CD4-positive, alpha-beta T cell treated with Interleukin-4 for 1 hour (primary cell): ENCODE data around the gene MEF2A.
"Not testable (repeated sequence)": the region's sequence is repeated elsewhere in the genome, so short reads cannot be mapped to it uniquely, and the experiment has no call there.

Experiments
- DNase-seq, 2 donors: peaks; one replicate each; pipeline ENCODE4 v3.0.0-alpha.2; 2020 to 2022

Gene MEF2A

DNA sequence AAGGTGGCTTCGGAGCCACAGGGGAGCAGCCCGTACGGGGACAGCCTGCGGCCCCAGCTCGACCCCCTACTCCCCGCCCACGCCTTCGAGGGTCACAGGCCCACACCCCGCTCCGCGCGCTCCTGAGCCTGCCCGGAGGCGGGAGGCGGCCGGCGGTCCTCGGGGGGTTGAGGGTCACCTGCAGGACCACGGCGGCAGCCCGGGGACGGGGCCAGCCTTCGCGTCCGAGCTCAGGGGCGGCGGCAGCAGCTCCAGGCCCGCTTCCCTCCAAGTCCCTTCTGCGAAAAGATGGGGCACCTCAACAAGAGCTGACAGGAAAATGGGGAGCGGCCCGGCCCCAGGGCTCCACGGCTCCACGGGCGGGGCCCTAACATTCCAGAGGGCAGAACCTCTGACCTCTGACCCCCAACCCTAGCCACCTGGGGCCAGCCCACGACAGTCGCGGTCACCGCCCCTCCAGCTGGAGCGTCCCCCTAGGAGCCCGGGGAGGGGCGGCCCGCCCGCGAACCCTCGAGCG, 167.0 kb downstream of the MEF2A start:
- no peak for DNase-seq

DNA sequence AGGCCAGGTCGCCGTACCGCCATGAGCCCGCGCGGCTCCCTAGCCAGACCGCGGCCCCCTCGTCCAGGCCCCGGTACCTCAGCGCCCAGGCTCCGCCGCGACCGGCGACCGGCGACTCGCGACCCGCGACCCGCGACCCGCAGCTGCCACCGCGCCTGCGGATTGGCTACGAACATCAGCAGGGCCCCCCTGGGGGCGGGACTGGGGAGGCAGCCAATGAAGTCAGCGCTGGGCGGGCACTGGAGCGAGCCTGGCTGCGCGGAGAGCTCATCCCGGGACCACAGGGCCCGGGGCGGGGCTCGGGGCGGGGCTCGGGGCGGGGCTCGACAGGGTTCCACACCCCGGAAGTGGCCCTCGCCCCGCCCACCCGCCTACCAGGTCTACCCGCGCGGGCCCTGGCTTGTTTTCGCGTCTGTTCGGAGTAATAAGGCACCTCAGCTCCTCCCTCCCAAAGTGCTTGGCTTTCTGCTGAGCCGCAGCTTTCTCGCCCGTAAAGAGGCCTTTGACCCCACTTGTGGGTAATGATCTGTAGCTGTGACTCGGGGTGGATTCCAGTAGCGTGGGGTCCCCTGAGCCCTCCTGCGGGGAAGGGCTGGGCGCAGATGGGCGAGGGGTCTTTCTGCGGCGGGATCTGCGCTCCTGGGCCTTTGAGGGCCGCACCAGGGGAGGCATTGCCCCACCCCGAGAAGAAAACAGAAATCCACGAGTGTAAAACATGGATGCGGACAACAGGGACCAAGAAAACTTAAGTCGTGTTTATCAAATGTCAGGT, 167.7 kb downstream of the MEF2A start, which contains the start of gene LYSMD4:
LYSMD4 (minus strand) TSS at position 170 of the 772 bp plus-strand sequence. CDS start 1,438 bp downstream, outside the sequence.
- peak; percentile 97 for DNase-seq

DNA sequence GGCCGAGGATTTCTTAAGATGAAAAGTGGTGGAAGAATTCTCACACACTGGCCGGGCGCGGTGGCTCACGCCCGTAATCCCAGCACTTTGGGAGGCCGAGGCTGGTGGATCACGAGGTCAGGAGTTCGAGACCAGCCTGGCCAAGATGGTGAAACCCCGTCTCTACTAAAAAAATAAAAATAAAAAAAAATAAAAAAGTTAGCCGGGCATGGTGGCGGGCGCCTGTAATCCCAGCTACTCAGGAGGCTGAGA, 168.2 kb downstream of the MEF2A start:
- not testable (repeated sequence) for DNase-seq

DNA sequence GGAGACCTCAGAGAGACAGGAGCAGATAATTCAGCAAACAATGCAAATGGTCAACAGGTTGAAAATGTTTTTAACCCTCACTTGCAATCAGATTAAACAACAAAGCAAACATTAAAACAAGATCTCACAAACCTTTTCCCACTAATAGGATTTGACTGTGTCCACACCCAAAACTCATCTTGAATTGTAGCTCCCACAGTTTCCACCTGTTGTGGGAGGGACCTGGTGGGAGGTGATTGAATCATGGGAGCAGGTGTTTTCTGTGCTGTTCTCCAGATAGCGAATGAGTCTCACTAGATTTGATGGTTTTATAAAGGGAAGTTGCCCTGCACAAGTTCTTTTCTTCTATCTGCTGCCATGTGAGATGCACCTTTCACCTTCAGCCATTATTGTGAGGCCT, 168.8 kb downstream of the MEF2A start:
- no peak for DNase-seq

DNA sequence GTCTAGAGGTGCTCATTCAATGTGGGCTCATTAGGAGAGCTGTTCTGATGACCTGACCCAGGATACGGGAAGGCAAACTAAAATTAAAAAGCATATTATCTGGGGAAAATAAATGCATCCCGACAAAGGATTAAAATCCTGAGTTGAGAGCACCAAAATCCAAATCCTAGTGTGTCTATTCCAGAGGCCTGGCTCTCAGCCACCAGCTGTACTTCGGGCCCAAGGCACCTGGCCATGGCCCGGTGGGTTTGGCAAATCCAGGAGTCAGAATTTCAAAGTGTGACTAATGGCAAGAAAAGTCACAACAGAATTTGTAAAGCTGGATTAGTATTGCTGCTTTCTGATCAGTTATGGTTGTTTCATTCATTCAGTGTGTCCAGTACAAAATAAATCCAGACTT, 170.1 kb downstream of the MEF2A start:
- DNase-seq, result no peak

DNA sequence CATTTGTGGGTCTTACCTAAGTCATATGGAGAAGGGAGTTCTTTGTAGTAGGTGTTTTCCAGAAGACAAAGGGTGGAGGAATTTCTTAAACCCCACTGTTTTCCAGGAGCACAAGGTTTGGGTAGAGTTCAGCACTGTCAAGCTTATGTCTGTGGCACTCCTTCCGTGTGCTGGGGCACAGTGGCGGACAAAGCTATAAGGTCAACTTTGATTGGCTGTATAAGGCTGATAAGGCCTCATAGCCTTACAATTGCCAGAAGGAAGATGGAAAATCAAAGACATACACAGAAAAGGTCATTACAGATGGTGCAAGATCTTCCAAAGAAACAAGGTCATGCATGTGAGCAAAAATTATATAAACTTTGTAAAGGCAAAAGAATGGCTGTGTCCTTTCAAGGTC, 170.9 kb downstream of the MEF2A start:
- DNase-seq, result no peak

DNA sequence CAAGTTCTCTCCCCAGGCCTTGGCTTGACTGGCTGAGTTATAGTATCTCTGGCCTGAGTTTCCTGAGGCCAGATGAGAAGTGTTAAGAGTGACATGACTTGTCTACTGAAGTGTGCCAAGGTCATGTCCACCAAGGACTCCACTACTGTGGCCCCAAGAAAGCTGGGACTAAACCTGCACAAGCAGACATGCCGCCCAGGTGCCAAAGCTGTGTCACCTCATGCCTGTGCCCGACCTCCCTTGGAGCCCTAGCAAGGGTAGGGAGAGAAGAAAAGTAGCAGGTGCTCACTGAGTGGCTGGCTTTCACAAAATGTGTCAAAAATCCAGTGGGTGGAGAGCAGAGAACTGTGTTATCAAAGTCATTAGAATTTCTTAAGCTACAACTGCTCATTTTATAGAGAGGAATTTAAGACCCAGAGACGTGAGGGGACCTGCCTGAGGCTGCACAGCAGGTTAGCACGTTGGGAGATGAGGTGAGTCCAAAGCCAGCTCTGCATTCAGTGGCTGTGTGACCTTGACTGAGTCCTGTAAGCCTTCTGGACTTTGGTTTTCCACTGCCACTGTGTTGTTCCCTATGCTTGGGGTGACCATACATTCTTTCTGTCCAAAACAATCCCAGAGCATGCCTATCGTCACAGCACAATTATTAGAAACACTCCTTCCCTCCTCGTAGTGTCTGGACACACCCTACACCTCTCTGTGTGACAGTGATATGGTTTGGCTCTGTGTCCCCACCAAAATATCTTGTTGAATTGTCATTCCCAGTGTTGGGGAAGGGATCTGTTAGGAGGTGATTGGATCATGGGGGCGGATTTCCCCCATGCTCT, 172.4 kb downstream of the MEF2A start:
- no peak for DNase-seq

DNA sequence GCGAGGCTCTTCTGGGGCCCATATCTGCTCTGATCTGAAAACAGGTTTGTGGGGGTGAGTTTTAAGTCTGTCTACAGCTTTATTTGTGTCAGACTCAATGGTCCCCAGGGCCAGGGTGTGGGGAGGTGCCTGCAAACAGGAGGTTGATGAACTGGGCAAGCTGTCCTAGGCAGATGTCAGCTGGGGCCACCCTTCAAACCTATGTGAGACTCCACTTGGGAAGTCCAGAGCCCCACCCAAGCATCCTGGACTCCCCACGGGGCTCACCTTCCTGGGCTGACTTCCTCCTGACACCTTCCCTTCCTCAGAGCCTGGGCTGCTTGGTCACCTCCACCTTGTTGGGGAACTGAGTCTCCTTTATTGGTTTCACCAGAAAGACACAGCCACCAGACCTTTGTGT, 176.1 kb downstream of the MEF2A start:
- DNase-seq, result no peak

DNA sequence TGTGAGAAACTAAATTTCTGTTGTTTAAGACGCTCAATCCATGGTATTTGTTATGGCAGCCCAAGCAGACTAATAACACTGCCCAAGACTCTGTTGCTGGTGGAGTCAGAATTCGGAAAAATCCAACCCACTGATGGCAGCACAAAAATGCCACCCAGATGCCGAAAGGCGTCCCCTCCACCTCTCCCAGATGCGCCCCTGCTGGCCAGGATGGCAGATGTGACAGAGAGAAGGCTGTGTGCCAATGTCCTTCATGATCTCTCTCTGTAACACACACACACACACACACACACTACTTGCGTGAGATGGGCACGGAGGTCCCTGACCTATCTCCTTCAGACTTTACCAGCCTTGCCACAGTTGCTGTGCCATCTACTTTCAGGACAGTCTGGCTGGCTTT, 178.4 kb downstream of the MEF2A start:
- no peak for DNase-seq

DNA sequence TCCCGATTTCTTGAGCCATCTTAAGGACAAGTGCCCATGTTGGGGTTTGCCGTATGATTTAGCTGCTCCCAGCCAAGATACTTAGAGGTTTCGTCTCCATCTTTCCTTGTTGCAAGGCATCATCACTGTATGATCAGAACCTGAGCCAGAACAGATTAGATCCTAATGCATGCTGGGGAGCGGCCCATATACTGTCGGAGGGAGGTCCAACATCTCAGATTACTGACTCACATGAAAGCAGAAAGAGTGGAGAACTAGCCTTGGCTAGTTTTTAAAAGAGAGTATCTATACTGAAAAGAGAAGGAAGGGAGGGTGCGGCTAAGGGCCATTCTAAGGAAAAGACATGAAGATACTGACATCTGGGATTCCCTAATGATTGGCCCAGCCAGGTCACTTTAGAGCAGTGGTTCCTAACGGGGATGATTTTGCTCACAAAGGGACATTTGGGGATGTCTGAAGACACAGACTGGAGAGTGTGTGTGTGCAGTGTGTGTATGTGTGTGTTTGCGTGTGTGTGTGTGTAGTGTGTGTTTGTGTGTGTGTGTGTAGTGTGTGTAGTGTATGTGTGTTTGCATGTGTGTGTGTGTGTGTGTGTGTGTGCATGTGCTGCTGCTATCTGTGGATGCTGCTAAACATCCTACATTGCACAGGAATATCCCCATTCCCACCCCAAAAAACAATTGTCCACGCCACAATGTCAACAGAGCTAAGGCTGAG, 179.7 kb downstream of the MEF2A start:
- no peak for DNase-seq

DNA sequence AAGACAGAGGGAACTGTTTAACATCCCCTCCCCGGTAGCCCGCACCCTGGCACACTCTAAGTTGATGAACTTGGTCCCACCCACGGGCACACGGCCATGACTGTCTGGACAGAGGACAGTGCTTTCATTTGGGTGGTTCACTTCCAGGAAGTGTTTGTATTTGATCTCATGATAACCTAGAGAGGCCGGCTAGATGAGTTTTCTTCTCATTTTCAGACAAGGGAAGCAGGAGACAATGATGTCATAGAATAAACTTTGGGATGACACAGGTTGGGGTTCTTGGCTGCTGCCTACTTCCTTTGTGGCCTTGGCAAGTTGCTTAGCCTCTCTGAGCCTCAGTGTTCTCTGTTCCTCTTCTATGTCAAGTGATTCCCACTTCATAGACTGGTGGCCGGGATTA, 183.6 kb downstream of the MEF2A start:
- DNase-seq, result no peak

DNA sequence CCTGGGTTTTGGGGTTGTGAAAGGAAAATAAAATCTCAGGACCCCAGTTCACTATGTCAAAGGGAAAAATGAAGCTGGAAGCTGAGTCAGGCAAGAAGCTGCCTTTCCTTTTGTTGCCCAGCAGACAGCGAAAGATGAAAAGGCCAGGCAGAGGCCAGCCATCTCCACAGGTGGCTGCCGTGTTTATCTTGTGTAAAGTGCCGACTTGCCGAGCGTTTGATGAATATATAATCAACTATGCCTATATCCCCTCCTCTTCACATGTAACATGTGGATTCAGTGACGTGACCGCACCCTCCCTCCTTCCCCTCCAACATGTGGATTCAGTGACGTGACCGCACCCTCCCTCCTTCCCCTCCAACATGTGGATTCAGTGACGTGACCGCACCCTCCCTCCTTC, 184.5 kb downstream of the MEF2A start:
- DNase-seq, result not testable (repeated sequence)

DNA sequence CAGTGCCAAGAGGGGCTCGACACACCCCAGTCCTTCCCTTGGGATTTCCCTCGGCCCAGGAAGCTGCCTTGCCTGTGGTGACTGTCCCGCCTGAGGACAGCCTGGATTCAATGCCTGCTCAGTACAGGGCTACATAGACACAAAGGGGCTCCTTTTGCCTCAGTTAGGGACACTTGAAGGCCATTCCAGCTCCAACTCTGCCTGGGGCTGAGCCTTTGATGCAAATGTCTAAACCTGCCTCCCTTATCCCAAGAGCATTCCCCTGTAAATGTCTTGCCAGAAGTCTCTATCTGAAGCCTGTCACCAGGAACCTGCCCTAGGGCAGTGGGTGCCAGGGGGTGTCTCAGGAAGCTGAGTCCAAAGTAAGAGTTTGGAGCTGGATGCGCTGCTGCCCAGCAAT, 186.8 kb downstream of the MEF2A start:
- DNase-seq, result no peak

DNA sequence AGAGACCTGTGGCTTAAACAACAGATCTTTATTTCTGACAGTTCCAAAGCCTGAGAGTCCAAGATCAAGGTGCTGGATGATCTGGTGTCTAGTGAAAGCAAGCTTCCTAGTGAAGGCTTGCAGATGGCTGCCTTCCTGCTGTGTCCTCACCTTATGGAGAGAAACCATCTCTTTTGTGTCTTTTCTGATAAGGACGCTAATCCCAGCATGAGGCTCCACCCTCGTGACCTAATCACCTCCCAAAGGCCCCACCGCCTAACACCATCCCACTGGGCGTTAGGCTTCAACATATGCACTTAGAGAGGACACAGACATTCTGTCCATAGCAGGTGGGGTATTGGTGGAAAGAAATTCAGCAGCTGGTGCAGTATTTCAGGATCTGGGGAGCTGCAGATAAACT, 187.3 kb downstream of the MEF2A start:
- no peak for DNase-seq

DNA sequence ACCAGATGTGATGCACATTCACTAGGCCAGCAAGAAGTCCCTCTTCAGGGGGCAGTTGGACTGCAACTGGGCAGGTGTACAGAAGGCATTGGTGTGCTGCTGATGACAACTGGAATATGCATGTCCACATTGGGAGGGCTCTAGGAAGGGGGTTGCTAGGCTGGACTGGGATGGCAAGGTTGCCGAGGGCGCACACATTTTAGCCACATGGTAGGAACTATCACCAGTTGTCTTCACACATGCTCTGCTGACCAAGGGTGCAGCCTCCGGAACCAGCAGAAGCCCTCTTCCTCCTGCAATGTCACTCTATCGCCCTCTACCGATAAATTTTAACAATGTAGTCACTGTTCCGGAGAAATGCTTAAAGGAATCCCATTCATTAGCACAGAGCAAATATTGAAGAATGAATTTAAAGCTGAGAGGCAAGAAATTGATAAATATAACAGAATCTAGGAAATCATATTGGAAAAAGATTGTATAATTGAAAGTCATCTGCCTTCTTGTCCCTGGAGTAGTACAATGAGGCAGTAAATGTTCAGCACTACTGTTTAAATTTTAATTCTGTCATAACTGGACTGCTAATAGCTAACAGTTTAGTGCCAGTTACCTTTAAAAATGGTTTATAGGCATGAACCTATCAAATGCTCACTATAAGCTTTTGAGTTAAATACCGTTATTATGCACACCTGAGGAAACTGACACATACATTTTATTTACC, 190.1 kb downstream of the MEF2A start:
- peak; percentile 46 to 73 for DNase-seq

DNA sequence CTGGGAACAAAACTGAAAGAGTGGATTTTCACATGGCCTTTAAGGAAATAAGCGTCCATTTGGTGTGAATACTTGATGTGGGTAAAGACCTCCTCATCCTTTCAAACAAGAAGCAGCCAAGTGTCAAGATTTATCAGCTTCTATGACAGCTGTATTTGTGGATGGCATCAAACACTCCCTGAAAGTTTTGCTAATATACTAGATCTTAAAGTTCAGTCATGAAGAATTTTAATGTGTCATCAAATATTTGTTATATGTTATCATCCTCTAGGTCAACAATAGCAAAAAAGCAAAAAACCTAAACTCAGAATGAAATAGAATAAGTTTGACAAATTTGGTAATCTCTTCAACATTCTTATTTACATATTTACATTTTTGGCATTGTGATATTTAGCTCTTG, 196.5 kb downstream of the MEF2A start:
- no peak for DNase-seq

DNA sequence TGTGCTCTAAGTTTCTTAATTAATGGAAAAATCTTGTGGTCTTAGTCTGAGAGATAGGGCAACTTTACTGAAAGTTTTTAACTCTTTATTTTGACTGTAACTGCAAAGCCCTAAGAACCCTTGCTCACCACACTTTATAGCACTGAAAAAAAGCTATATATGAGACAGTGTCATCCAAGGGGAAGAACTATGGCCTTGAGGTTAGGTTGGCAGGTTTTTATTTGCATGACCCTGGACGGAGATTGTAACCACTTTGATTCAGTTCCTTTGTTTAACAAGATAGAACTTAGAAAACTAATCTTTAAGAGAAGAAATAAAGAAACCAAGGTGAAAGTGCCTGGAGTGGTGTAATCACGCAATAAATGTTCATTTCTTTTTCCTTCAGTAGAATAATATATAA, 198.0 kb downstream of the MEF2A start:
- no peak for DNase-seq

DNA sequence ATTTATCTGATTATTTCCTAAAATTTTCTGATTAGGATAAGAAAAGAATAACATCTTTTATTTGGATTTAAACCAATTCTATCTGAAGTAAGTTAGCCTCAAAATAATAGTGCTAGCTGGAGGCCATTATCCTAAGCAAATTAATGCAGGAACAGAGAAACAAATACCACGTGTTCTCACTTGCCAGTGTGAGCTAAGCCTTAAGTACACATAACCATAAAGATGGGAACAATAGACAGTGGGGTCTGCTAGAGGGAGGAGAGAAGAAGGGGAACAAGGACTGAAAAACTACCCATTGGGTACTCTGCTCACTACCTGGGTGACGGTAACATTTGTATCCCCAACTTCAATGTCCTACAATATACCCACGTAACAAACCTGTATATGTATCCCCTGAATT, 198.7 kb downstream of the MEF2A start:
- no peak for DNase-seq
